GM19238 (cell line): Measurements from ENCODE around the gene CLASP1.
"Not testable (repeated sequence)": the region's sequence is repeated elsewhere in the genome, so short reads cannot be mapped to it uniquely, and the experiment has no call there.

ENCODE experiments used
- DNase-seq: peaks from one replicate; pipeline ENCODE4 v3.0.0; 2011; ENCODE audit warnings: low spot score; ENCODE audit not compliant: insufficient read length

Gene CLASP1

DNA sequence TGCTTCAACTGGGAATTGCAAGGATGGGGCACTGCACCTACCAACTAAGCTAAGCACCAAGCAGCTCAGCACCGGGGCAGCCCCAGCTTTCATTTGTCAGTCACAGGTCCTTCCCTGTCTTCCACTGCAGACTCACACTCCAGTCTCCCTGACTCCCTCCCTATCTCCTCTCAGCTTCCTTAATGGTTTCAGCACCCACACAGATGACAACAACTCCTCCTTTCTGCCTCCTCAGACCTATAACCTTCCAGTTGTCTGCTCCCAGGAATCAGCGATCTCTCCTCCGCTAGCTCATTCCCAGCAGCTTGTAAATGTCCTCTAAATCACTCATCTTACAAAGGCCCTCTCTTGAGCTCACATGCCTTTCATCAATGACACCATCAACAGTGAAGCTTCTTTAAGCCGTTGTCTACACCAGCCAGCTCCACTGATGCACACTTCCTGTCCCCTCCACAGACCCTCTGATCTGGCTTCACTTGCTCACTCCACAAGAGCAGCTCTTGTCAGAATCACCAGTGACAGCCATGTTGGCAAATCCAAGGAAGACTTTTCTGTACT, 32.1 kb downstream of the CLASP1 start:
- DNase-seq = no peak

GRCh38 chr2:121613774-121614173, 35.5 kb downstream of the CLASP1 start:
- DNase-seq = no peak

DNA sequence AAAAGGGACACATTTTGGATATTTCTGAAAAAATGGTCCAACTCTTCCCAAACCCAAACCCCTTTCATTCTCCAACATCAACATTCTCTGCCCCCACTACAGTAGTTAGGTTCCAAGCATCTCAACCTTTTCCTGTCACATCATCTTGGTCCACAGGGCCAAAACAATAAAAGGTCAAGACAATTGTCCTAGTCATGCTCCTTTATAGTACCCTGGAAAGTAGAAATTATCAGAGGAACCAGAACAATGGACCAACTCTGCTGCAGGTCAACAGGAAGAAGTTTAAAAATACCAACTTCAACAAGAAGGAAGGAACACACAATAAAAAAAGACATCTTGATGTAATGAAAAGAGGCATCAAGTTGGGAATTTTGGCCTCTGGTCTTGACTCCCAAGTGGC, 36.1 kb downstream of the CLASP1 start:
- DNase-seq = no peak

- no peak for DNase-seq
Observed at GRCh38 chr2:121611730-121612705, 37.2 kb downstream of the CLASP1 start.

DNA sequence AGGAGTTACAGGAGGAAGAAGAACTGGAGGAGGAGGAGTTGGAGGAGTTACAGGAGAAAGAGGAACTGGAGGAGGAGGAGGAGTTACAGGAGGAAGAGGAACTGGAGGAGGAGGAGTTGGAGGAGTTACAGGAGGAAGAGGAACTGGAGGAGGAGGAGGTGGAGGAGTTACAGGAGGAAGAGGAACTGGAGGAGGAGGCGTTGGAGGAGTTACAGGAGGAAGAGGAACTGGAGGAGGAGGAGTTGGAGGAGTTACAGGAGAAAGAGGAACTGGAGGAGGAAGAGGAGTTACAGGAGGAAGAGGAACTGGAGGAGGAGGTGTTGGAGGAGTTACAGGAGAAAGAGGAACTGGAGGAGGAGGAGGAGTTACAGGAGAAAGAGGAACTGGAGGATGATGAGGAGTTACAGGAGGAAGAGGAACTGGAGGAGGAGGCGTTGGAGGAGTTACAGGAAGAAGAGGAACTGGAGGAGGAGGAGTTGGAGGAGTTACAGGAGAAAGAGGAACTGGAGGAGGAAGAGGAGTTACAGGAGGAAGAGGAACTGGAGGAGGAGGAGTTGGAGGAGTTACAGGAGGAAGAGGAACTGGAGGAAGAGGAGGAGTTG, 38.1 kb downstream of the CLASP1 start:
- DNase-seq = not testable (repeated sequence)

- DNase-seq = not testable (repeated sequence)
Observed at GRCh38 chr2:121610487-121610874, 38.8 kb downstream of the CLASP1 start.

DNA sequence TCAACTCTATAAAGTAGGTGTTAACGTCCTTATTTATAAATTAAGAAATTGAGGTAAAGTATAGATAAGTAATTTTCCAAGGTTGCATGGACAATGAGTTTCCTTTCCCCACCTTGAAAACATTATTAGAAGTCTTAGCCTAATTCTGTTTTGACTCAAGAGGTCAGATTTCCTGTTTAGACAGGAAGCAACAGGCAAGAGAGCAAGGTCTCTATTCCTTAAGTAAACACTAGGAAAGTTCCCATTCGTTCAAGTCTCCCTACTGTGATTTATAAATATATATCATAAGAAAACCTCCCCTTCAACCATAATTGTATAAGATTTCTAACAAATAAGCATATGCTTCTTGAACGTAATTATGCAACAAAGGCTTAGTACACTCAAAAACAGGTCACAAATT, 40.3 kb downstream of the CLASP1 start:
- DNase-seq = no peak

GRCh38 chr2:121608367-121608766, 40.9 kb downstream of the CLASP1 start:
- no peak for DNase-seq

DNA sequence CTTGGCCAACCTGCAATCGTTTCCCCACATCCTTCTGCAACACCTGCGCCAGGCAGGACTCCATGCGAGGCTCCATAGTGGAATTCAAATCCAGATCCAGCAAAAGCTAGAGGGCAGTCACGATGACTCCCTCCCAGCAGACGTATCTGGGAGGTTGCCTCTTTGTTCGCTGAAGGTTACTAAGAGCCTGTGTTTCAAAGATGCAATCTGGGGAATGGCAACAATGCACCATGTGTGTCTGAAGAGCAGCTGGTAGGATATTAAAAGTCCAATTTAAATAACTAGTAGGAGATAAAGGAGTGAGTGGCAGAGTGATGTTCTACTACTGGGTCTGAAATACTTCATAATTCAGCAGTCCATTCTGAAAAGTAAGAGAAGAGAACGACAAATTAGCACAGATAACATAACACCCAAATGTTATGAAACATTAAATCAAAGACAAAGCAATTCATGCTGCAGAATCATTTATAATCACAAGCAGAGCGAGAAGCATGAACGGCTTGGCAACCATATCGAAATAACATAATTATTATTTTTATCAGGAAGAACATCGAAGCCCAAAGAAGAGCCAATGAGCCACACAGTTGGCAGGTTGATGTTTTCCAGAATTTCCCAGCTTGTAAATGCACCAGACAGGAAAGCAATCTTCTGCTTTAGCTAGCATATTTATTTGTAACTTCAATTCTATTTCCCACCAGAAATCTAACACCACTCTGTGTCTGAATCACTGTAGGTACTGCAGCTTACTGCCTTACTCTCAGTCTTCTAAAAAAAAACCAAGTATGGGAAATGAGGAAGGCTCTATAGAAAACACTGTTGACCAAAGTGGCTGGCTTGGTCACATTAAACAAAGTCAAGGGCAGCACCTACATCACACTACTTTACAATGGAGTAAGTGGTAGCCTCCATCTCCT, 43.2 kb downstream of the CLASP1 start:
- no peak for DNase-seq

GRCh38 chr2:121603185-121603584, 46.1 kb downstream of the CLASP1 start:
- DNase-seq = no peak

GRCh38 chr2:121599963-121600651, 49.2 kb downstream of the CLASP1 start:
- DNase-seq = no peak

- DNase-seq = no peak
Observed at GRCh38 chr2:121598087-121598486, 51.2 kb downstream of the CLASP1 start.

GRCh38 chr2:121596221-121597080, 52.8 kb downstream of the CLASP1 start:
- DNase-seq = peak; percentile 29

GRCh38 chr2:121595012-121595891, 54.0 kb downstream of the CLASP1 start:
- no peak for DNase-seq

- no peak for DNase-seq
Observed at GRCh38 chr2:121591199-121591598, 58.1 kb downstream of the CLASP1 start.

DNA sequence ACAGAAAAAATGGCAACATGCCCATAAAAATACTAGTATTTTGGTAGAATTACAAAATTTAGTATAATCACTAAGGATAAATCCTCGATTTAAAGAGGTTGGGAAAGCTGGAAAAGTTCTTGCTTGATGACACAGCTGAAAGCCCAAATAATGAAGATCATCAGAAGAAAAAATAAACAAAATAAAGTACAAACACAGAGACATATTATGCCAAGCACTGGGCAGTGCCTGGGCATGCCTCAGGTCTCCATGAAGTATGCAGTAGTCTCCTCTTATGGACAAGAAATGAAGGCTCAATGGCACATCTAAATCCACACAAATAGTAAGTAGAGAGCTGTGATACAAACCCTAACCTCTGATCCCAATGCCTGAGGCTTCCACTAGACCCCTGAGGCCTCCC, 60.9 kb downstream of the CLASP1 start:
- no peak for DNase-seq

DNA sequence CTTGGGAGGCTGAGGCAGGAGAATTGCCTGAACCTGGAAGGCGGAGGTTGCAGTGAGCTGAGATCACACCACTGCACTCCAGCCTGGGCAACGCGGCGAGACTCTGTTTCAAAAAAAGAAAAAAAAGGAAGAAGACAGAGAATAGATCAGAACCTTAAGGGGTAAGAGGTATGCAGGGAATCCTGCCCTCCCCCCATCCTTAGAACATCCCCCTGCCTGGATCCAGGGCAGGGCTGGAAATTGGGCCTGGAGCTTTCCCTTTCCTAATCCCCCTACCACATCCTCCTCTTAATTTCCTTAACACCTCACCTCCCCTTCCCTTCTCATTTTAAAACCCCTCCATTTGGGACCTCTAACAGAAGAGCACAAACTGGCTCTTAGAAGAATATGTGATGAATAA, 62.1 kb downstream of the CLASP1 start:
- DNase-seq = no peak

GRCh38 chr2:121584741-121585140, 64.5 kb downstream of the CLASP1 start:
- no peak for DNase-seq

- DNase-seq = no peak
Observed at GRCh38 chr2:121583555-121583954, 65.7 kb downstream of the CLASP1 start.
